Spinal cord (tissue), 10 donors: ENCODE measurements around the gene UBASH3A. TPM values are rescaled to one million over a fixed set of nuclear protein-coding genes. Genes with fewer than 3 reads are reported as not detected.

Experiments used
- DNase-seq, 6 donors: peaks; one replicate each; pipeline versions ENCODE4 v3.0.0 to v3.0.0-alpha.2; 2013 to 2015; ENCODE audit warnings: low spot score in 6 of 6, low read depth in 4 of 6
- H3K27ac ChIP-seq: one replicate; pipeline ENCODE4 v1.5.1; 2013; ENCODE audit warnings: low read depth, low read length, control low read depth
- H3K27me3 ChIP-seq: one replicate; pipeline ENCODE4 v1.6.1; 2013; ENCODE audit warnings: low read length; ENCODE audit not compliant: control insufficient read depth, insufficient read depth
- H3K36me3 ChIP-seq: one replicate; pipeline ENCODE4 v1.6.1; 2013; ENCODE audit warnings: low read length; ENCODE audit not compliant: control insufficient read depth, insufficient read depth
- H3K4me1 ChIP-seq: one replicate; pipeline ENCODE4 v1.6.1; 2013; ENCODE audit warnings: low read length; ENCODE audit not compliant: control insufficient read depth, insufficient read depth
- H3K4me3 ChIP-seq: one replicate; pipeline ENCODE4 v1.5.1; 2013; ENCODE audit warnings: low read depth, low read length, control low read depth
- H3K9me3 ChIP-seq: one replicate; pipeline ENCODE4 v1.6.1; 2013; ENCODE audit warnings: low read length; ENCODE audit not compliant: control insufficient read depth, insufficient read depth
- WGBS: methylation state at CpG from one replicate; pipeline ENCODE4 v1.1.5; 2013; ENCODE audit warnings: missing lambda C conversion rate; ENCODE audit not compliant: insufficient coverage; 5-methylcytosine and 5-hydroxymethylcytosine counted together
- polyA plus RNA-seq, 2 donors: library from polyadenylated mRNA; unstranded; fragments of 120-200 nt; gene quantifications; one replicate each; pipeline ENCODE4 v1.2.1, GENCODE V29; 2013; ENCODE audit not compliant: insufficient read length in 2 of 2
- total RNA-seq, 2 donors: library from RNA; depleted of rRNA in 1 of 2; stranded (reverse); fragments of 120-200 nt in 1 of 2; fragments of >200 nt in 1 of 2; gene quantifications; one replicate each; pipeline versions ENCODE4 v1.2.3 to v1.2.4, GENCODE V29; 2013 to 2014
- donor health status: healthy.

Gene UBASH3A
- total and polyA plus RNA-seq, 4 donors = 0.06 TPM; not detected in 3

GRCh38 chr21:42447732-42448131 is 44.0 kb downstream of the UBASH3A start:
- Histone ChIP-seq H3K27ac (no peak overlapping the region), H3K4me3 (no peak overlapping the region), H3K9me3 (no peaks in the 10 kb centered on the region), H3K27me3 (peaks cover 2% of the 10 kb centered on the region), H3K4me1 (peaks cover 7% of the 10 kb centered on the region), H3K36me3 (no peaks in the 10 kb centered on the region)
- DNase-seq = no peak
- whole genome bisulfite sequencing = 94% methylated on average over 10 of the region's 10 CpGs

GRCh38 chr21:42448686-42449085 is 45.0 kb downstream of the UBASH3A start:
- no peaks in the 10 kb centered on the region for H3K9me3 ChIP-seq
- DNase-seq = no peak
- no peaks in the 10 kb centered on the region for H3K36me3 ChIP-seq
- no peak overlapping the region for H3K27ac ChIP-seq
- H3K4me1 ChIP-seq = peaks cover 17% of the 10 kb centered on the region
- WGBS = no CpG with 5 or more reads among the region's 3 CpGs
- no peak overlapping the region for H3K4me3 ChIP-seq
- peaks cover 2% of the 10 kb centered on the region for H3K27me3 ChIP-seq

GRCh38 chr21:42451941-42452340 is 48.2 kb downstream of the UBASH3A start:
- WGBS = 94% methylated on average over 8 of the region's 9 CpGs
- H3K4me1 ChIP-seq = peaks cover 22% of the 10 kb centered on the region
- no peak overlapping the region for H3K27ac ChIP-seq
- H3K4me3 ChIP-seq = no peak overlapping the region
- H3K27me3 ChIP-seq = no peaks in the 10 kb centered on the region
- no peaks in the 10 kb centered on the region for H3K36me3 ChIP-seq
- no peaks in the 10 kb centered on the region for H3K9me3 ChIP-seq
- no peak for DNase-seq

- Histone ChIP-seq H3K4me3 (no peak overlapping the region), H3K36me3 (no peaks in the 10 kb centered on the region), H3K9me3 (no peaks in the 10 kb centered on the region), H3K27ac (no peak overlapping the region), H3K4me1 (peaks cover 22% of the 10 kb centered on the region), H3K27me3 (no peaks in the 10 kb centered on the region)
- peak in 1 of 6 donors; percentile 69 for DNase-seq
- 80% methylated on average over 20 of the region's 22 CpGs for WGBS
Measured at GRCh38 chr21:42452401-42453223, 48.9 kb downstream of the UBASH3A start.

GRCh38 chr21:42453224-42453985 is 49.7 kb downstream of the UBASH3A start:
- H3K4me3 ChIP-seq = no peak overlapping the region
- DNase-seq = peak in 2 of 6 donors; percentile 25 to 52
- H3K27me3 ChIP-seq = no peaks in the 10 kb centered on the region
- WGBS = 67% methylated on average over 15 of the region's 18 CpGs
- H3K36me3 ChIP-seq = no peaks in the 10 kb centered on the region
- H3K4me1 ChIP-seq = peaks cover 22% of the 10 kb centered on the region
- H3K9me3 ChIP-seq = no peaks in the 10 kb centered on the region
- H3K27ac ChIP-seq = no peak overlapping the region

- Histone ChIP-seq H3K27me3 (no peaks in the 10 kb centered on the region), H3K36me3 (no peaks in the 10 kb centered on the region), H3K9me3 (no peaks in the 10 kb centered on the region), H3K4me1 (peaks cover 22% of the 10 kb centered on the region), H3K4me3 (no peak overlapping the region), H3K27ac (no peak overlapping the region)
- DNase-seq = no peak
- WGBS = 73% methylated on average over 19 of the region's 19 CpGs
Measured at GRCh38 chr21:42453986-42454570, 50.4 kb downstream of the UBASH3A start.

GRCh38 chr21:42454786-42455185 is 51.1 kb downstream of the UBASH3A start:
- no CpG with 5 or more reads among the region's 9 CpGs for WGBS

GRCh38 chr21:42455196-42455595 is 51.5 kb downstream of the UBASH3A start:
- DNase-seq = no peak

More at GRCh38 chr21:42454786-42455185, 51.1 kb downstream of the UBASH3A start:
- H3K27me3 ChIP-seq = no peaks in the 10 kb centered on the region
- H3K4me1 ChIP-seq = peaks cover 22% of the 10 kb centered on the region
- H3K4me3 ChIP-seq = no peak overlapping the region
- peak in 1 of 6 donors; percentile 57 for DNase-seq
- H3K9me3 ChIP-seq = no peaks in the 10 kb centered on the region
- no peaks in the 10 kb centered on the region for H3K36me3 ChIP-seq
- H3K27ac ChIP-seq = no peak overlapping the region

GRCh38 chr21:42455754-42456440 is 52.2 kb downstream of the UBASH3A start:
- Histone ChIP-seq H3K27ac (no peak overlapping the region), H3K36me3 (no peaks in the 10 kb centered on the region), H3K9me3 (no peaks in the 10 kb centered on the region), H3K4me1 (peaks cover 26% of the 10 kb centered on the region), H3K27me3 (no peaks in the 10 kb centered on the region), H3K4me3 (no peak overlapping the region)
- no peak for DNase-seq
- 86% methylated on average over 8 of the region's 10 CpGs for WGBS

More at GRCh38 chr21:42455196-42455595, 51.5 kb downstream of the UBASH3A start:
- no peak overlapping the region for H3K27ac ChIP-seq
- H3K4me1 ChIP-seq = peaks cover 22% of the 10 kb centered on the region
- H3K27me3 ChIP-seq = no peaks in the 10 kb centered on the region
- H3K36me3 ChIP-seq = no peaks in the 10 kb centered on the region
- no peaks in the 10 kb centered on the region for H3K9me3 ChIP-seq
- 91% methylated on average over 6 of the region's 9 CpGs for WGBS
- no peak overlapping the region for H3K4me3 ChIP-seq
